OCI-LY3 (cell line): ENCODE results near the gene TTYH2.
"Not testable (repeated sequence)": the region's sequence is repeated elsewhere in the genome, so short reads cannot be mapped to it uniquely, and the experiment has no call there.

Experiments used
- CTCF ChIP-seq: fragments of 200-600, 300-600 bp; sonication (generic); IDR thresholded peaks from 2 replicates; pipeline ENCODE4 v1.5.1; 2014; ENCODE audit warnings: antibody characterized with exemption, low read length, low read depth
- EZH2phosphoT487 ChIP-seq: fragments of 200-600 bp; shearing (Covaris generic); IDR thresholded peaks from 2 replicates; pipeline ENCODE4 v1.6.1; 2018; ENCODE audit warnings: antibody characterized with exemption, mixed run types, low read depth

DNA sequence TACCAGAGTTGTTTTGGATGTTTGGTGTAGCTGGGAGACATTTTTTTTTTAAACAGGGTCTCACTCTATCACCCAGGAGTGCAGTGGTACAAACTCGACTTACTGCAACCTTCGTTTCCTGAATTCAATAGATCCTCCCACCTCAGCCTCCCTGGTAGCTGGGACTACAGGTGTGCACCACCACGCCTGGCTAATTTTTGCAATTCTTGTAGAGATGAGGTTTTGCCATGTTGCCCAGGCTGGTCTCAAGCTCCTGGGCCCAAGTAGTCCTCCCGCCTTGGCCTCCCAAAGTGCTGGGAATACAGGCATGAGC lies 68.9 kb downstream of the TTYH2 start:
- TF ChIP-seq CTCF, EZH2phosphoT487: not testable (repeated sequence)
